ENCODE measurements around the gene LZTR1.

The LZTR1 gene

GRCh38 chr22:20962491-20962945 is 19.6 kb upstream of the LZTR1 start:
- TF ChIP-seq CTCF (IDR thresholded peaks at IDR 0.05; ENCODE audit: low read depth, low read length) (no peak), MAX (IDR thresholded peaks at IDR 0.05; ENCODE audit: low read depth, low read length) (no peak), POLR2A (IDR thresholded peaks at IDR 0.05; ENCODE audit: extremely low read depth, insufficient read length) (no peak), MYC (IDR thresholded peaks at IDR 0.05; ENCODE audit: low read depth, low read length) (no peak)
- no peak overlapping the region for H3K4me3 ChIP-seq (ENCODE audit: low read depth, low read length)
- no peak for DNase-seq (ENCODE audit: low read depth)

GRCh38 chr22:20963201-20964052 is 18.7 kb upstream of the LZTR1 start:
- no peak overlapping the region for H3K4me3 ChIP-seq (ENCODE audit: low read depth, low read length)
- no peak for DNase-seq (ENCODE audit: low read depth)
- TF ChIP-seq CTCF (IDR thresholded peaks at IDR 0.05; ENCODE audit: low read depth, low read length): no peak
- TF ChIP-seq POLR2A (IDR thresholded peaks at IDR 0.05; ENCODE audit: extremely low read depth, insufficient read length): no peak
- TF ChIP-seq MYC (IDR thresholded peaks at IDR 0.05; ENCODE audit: low read depth, low read length): no peak
- no peak for TF ChIP-seq MAX (IDR thresholded peaks at IDR 0.05; ENCODE audit: low read depth, low read length)

- TF ChIP-seq MAX (IDR thresholded peaks at IDR 0.05; ENCODE audit: low read depth, low read length): no peak
- TF ChIP-seq MYC (IDR thresholded peaks at IDR 0.05; ENCODE audit: low read depth, low read length): no peak
- no peak for TF ChIP-seq POLR2A (IDR thresholded peaks at IDR 0.05; ENCODE audit: extremely low read depth, insufficient read length)
- no peak for TF ChIP-seq CTCF (IDR thresholded peaks at IDR 0.05; ENCODE audit: low read depth, low read length)
- no peak overlapping the region for H3K4me3 ChIP-seq (ENCODE audit: low read depth, low read length)
- DNase-seq (ENCODE audit: low read depth): no peak
Observed at GRCh38 chr22:20964090-20964798, 17.9 kb upstream of the LZTR1 start.

- no peak for DNase-seq (ENCODE audit: low read depth)
- TF ChIP-seq MYC (IDR thresholded peaks at IDR 0.05; ENCODE audit: low read depth, low read length) (no peak), POLR2A (IDR thresholded peaks at IDR 0.05; ENCODE audit: extremely low read depth, insufficient read length) (no peak), CTCF (IDR thresholded peaks at IDR 0.05; ENCODE audit: low read depth, low read length) (no peak), MAX (IDR thresholded peaks at IDR 0.05; ENCODE audit: low read depth, low read length) (no peak)
- H3K4me3 ChIP-seq (ENCODE audit: low read depth, low read length): no peak overlapping the region
Observed at GRCh38 chr22:20964799-20965103, 17.3 kb upstream of the LZTR1 start.

- TF ChIP-seq CTCF (IDR thresholded peaks at IDR 0.05; ENCODE audit: low read depth, low read length) (no peak), POLR2A (IDR thresholded peaks at IDR 0.05; ENCODE audit: extremely low read depth, insufficient read length) (no peak), MYC (IDR thresholded peaks at IDR 0.05; ENCODE audit: low read depth, low read length) (no peak), MAX (IDR thresholded peaks at IDR 0.05; ENCODE audit: low read depth, low read length) (no peak)
- no peak overlapping the region for H3K4me3 ChIP-seq (ENCODE audit: low read depth, low read length)
- no peak for DNase-seq (ENCODE audit: low read depth)
Observed at GRCh38 chr22:20965104-20965887, 16.8 kb upstream of the LZTR1 start.

Measured in NB4 (cell line).